Measurements from ENCODE around the gene PTDSS2. TPM values are rescaled to one million over a fixed set of nuclear protein-coding genes. Genes with fewer than 3 reads are reported as not detected.

PTDSS2 gene
- total RNA-seq, 1 donor from 2014 or later: 47.3 TPM

DNA sequence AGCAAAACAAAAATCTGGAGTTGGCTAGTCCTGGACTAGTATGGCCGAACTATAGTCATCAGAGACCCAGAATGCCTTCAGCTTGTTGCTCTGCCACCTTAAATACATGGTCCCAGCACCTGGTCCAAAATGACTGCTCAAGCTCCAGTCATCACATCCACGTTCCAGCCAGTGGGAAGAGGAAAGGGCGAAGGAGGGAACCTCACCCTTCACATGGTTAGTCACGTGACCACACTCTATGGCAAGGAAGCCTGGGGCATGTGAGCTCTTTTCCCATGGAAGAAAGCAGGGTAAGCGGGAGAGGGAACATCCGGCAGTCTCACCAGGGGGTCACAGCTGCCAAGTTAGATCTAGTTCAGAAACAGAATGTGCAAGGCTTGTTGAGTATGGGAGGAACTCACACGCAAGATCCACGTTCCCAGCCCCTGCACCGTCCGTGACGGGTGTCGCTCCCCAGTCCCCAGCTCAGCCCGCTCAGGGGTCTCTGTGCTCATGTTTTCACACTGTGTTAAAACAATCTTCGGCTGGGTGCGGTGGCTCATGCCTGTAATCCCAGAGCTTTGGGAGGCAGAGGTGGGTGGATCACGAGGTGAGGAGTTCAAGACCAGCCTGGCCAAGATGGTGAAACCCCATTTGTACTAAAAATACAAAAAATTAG is 6.4 kb upstream of the PTDSS2 start:
- no peak overlapping the region for H3K27ac Mint-ChIP-seq (ENCODE audit: unreplicated experiment)
- Histone ChIP-seq H3K4me2 (ENCODE audit: low read length) (no peak overlapping the region), H4K20me1 (ENCODE audit: insufficient read depth, low read length) (no peaks in the 10 kb centered on the region), H3K9me3 (ENCODE audit: insufficient read depth, low read depth, low read length) (no peaks in the 10 kb centered on the region), H3K9ac (ENCODE audit: low read length) (no peak overlapping the region), H3K27me3 (ENCODE audit: insufficient read depth, low read length) (peaks cover 3% of the 10 kb centered on the region), H3K4me1 (ENCODE audit: insufficient read depth, low read length) (peaks cover 4% of the 10 kb centered on the region), H3K27ac (ENCODE audit: low read depth, low read length) (no peak overlapping the region), H3K4me3 (ENCODE audit: insufficient read depth, low read depth, low read length) (no peak overlapping the region), H3K79me2 (ENCODE audit: insufficient read depth, low read length) (no peaks in the 10 kb centered on the region), H3K36me3 (ENCODE audit: insufficient read depth, low read length) (no peaks in the 10 kb centered on the region), H2AFZ (ENCODE audit: low read depth, low read length) (no peak overlapping the region)
- peaks cover 6% of the 10 kb centered on the region for H3K4me1 Mint-ChIP-seq (ENCODE audit: low read depth, unreplicated experiment)
- peaks cover 2% of the 10 kb centered on the region for H3K36me3 Mint-ChIP-seq (ENCODE audit: low read depth, unreplicated experiment)
- DNase-seq (ENCODE audit: low read depth): no peak
- H3K4me3 Mint-ChIP-seq (ENCODE audit: unreplicated experiment): no peak overlapping the region
- H3K9me3 Mint-ChIP-seq (ENCODE audit: unreplicated experiment): no peaks in the 10 kb centered on the region
- peaks cover 6% of the 10 kb centered on the region for H3K27me3 Mint-ChIP-seq (ENCODE audit: low read depth, unreplicated experiment)
- FAIRE-seq: no peak
- TF ChIP-seq, protein P1, sequence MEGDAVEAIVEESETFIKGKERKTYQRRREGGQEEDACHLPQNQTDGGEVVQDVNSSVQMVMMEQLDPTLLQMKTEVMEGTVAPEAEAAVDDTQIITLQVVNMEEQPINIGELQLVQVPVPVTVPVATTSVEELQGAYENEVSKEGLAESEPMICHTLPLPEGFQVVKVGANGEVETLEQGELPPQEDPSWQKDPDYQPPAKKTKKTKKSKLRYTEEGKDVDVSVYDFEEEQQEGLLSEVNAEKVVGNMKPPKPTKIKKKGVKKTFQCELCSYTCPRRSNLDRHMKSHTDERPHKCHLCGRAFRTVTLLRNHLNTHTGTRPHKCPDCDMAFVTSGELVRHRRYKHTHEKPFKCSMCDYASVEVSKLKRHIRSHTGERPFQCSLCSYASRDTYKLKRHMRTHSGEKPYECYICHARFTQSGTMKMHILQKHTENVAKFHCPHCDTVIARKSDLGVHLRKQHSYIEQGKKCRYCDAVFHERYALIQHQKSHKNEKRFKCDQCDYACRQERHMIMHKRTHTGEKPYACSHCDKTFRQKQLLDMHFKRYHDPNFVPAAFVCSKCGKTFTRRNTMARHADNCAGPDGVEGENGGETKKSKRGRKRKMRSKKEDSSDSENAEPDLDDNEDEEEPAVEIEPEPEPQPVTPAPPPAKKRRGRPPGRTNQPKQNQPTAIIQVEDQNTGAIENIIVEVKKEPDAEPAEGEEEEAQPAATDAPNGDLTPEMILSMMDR (IDR thresholded peaks at IDR 0.05; ENCODE audit: insufficient read depth, low read depth, low read length): no peak
- no peak for TF ChIP-seq EZH2 (IDR thresholded peaks at IDR 0.05; ENCODE audit: insufficient read depth, low read length)

DNA sequence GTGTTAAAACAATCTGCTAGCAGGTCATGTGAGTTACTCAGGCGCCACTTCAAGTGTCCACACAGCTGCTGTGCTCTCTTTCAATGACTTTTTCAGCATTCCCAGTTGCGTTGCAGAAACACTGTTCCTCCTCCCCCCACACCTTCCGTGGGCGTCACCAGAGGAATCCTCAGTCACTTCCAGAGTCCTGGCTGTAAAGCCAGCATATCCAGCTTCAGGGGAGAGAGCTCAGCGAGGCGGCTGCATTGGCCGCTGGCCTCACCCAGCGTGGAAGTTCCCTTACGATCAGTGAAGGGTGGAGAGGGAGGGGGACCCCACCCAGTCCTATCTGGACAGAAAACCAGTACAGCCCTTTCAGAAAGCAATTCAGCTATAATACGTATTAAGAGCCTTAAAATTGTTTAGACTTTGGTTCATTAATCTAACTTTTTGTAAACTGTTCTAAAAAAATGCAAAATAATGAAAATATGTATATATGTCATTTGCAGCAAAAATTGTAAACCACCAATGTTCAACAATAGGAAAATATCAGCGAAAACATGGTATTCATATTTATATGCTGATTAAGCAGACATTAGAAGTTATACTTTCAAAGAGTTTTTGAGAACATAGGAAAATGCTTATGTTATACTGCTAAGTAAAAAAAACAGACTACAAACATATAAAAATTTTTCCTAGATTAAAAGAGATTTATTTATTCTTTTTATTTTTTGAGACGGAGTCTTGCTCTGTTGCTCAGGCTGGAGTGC is 5.5 kb upstream of the PTDSS2 start:
- Mint-ChIP-seq H3K4me1 (ENCODE audit: low read depth, unreplicated experiment) (peaks cover 6% of the 10 kb centered on the region), H3K27ac (ENCODE audit: unreplicated experiment) (no peak overlapping the region), H3K36me3 (ENCODE audit: low read depth, unreplicated experiment) (peaks cover 2% of the 10 kb centered on the region), H3K4me3 (ENCODE audit: unreplicated experiment) (no peak overlapping the region), H3K27me3 (ENCODE audit: low read depth, unreplicated experiment) (peaks cover 5% of the 10 kb centered on the region), H3K9me3 (ENCODE audit: unreplicated experiment) (no peaks in the 10 kb centered on the region)
- Histone ChIP-seq H3K79me2 (ENCODE audit: insufficient read depth, low read length) (peaks cover 3% of the 10 kb centered on the region), H3K9me3 (ENCODE audit: insufficient read depth, low read depth, low read length) (no peaks in the 10 kb centered on the region), H3K4me1 (ENCODE audit: insufficient read depth, low read length) (peaks cover 4% of the 10 kb centered on the region), H3K27ac (ENCODE audit: low read depth, low read length) (no peak overlapping the region), H3K4me2 (ENCODE audit: low read length) (peak overlapping the region; percentile 58), H3K9ac (ENCODE audit: low read length) (peak overlapping the region; percentile 46), H4K20me1 (ENCODE audit: insufficient read depth, low read length) (no peaks in the 10 kb centered on the region), H3K36me3 (ENCODE audit: insufficient read depth, low read length) (no peaks in the 10 kb centered on the region), H2AFZ (ENCODE audit: low read depth, low read length) (peak overlapping the region; percentile 66), H3K27me3 (ENCODE audit: insufficient read depth, low read length) (peaks cover 3% of the 10 kb centered on the region), H3K4me3 (ENCODE audit: insufficient read depth, low read depth, low read length) (no peak overlapping the region)
- DNase-seq (ENCODE audit: low read depth) (peak; percentile 18), FAIRE-seq (no peak)
- no peak for TF ChIP-seq EZH2 (IDR thresholded peaks at IDR 0.05; ENCODE audit: insufficient read depth, low read length)
- TF ChIP-seq, protein P1 (IDR thresholded peaks at IDR 0.05; ENCODE audit: insufficient read depth, low read depth, low read length): no peak

All from astrocyte (in vitro differentiated cells and primary cell).